Activated CD4-positive, alpha-beta T cell treated with anti-CD3 and anti-CD28 coated beads, Interleukin-2, amount 50 U/mL, for 16 hours (primary cell): ENCODE measurements around the gene GZMA.
"Not testable (repeated sequence)": the region's sequence is repeated elsewhere in the genome, so short reads cannot be mapped to it uniquely, and the experiment has no call there.

Experiments used
- DNase-seq: peaks from one replicate; pipeline ENCODE4 v3.0.0-alpha.2; 2020

The GZMA gene

GRCh38 chr5:55102348-55102747 lies at the start of gene GZMA:
Gene GZMA, plus strand, starts transcription at chr5:55102646. Its CDS starts 37 bp downstream, at chr5:55102683.
- peak; percentile 67 for DNase-seq

DNA sequence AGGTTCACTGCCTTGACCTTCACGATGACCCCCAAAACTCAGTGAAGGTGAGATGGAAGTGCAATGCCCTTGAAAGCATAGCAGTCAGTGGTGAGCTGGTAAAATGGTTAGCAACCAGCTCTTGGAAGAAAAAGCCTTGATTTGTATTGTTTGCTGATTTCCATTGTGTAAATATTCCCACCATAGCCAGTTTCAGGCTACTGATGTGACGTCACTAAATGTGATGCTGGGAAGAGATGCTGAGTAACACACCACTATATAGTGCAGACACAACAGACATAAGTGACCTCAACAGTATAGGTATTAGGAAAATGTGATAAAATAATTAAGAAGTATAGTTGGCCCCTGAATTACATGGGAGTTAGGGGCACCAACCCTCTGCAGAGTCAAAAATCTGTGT lies 47.3 kb upstream of the GZMA start:
- DNase-seq, result no peak

DNA sequence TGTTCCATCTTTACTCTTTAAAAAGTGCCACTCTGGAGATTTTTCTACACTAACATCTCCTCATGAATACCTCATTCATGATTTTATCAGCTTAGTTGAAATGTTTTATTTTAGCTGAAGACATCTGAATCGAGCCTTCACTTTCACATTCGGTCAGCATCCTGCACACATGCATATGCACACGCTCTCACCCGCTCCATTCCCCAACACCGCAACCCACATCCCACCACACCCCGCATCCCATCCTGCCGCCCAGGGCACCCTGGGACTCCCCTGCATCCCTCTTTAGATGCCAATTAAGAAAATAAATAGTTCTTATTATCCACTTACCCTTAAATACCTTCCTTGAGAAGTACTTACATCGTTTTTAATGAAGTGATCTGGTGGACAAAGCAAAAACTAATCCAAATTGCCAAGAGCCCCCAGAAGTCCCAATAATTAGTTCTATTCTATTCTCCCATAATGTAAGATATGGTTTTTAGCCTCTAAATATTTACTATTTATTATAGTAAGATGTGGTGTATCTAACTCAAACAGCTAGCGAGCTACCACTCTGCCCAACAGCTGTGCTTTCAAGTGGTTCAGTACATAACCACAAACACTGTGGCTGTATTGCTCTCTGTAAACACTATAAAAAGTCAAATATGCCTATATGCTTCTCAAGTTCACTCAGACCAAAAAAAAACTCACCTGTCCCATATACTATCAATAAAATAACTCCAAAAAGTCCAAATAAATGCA lies 40.2 kb upstream of the GZMA start:
- peak; percentile 89 for DNase-seq

DNA sequence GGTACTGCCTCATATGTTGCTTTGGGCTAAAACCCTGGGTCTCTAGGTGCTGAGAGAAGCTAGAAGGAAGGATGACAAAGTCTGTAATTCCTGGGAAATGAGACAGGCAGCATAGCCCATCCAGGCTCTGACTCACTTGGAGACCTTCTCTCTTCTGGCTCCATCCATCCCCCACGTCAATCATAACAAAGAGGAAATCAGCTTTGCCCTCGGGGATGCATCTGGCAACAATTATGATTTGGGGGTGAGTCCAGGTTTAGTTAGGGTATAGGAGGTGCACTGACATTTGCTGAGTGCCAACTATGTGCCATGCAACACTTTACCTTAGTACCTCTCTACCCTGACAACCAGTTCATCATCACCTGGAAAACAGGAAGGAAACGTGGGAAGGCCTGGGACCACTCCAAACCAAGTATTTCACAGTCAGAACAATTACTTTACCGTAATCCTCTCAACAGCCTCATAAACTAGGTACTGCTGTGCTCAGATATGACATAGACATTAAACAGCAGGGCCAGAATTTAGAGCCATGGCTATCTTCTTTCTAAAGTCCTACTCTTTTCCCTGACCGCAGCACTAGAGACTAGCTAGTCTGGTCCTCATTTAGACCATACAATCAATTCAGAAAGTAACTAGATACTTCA lies 39.1 kb upstream of the GZMA start:
- DNase-seq, result no peak

GRCh38 chr5:55063899-55064298 lies 38.5 kb upstream of the GZMA start:
- no peak for DNase-seq

GRCh38 chr5:55064523-55064922 lies 37.9 kb upstream of the GZMA start:
- DNase-seq, result no peak

- DNase-seq, result peak; percentile 53
These were observed 36.2 kb upstream of the GZMA start for GRCh38 chr5:55066277-55066676.

DNA sequence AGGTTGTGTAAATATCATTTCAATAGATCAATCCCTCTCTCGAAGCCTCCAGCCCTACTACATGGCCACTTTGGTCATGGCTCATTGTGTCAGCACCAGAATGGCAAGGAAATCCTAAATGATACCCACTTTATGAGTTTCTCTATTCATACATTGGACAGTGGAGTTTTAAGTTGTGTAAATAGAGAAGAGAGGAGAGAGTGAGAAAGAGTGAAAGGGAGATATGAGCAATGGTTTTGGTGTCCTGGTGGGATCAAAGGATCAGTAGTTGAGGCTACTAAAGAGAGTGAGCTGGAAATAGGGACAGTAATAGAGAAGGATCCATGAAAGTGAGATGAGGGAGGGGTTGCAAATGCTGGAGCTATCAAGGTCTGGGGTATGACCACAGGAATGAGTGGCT lies 31.5 kb upstream of the GZMA start:
- DNase-seq, result peak; percentile 43

GRCh38 chr5:55071413-55071812 lies 31.0 kb upstream of the GZMA start:
- no peak for DNase-seq

DNA sequence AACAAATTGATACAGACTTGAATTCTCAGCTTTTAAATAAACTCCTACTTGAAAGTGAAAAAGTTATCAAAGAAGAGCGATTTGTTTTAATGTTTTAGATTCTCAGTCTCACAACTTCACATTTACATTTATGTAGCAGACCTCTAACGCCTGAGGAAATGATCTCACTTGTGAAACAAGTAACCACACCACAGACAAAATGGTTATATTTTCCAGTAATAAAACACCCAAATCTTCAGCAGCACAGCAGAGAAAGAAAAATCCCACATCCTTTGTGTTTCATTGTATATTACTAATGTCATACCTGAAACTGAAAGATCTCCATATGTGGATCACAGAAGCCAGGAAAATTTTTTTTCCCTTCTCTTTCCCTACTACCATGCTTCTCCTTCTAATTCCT lies 29.8 kb upstream of the GZMA start:
- peak; percentile 84 for DNase-seq

DNA sequence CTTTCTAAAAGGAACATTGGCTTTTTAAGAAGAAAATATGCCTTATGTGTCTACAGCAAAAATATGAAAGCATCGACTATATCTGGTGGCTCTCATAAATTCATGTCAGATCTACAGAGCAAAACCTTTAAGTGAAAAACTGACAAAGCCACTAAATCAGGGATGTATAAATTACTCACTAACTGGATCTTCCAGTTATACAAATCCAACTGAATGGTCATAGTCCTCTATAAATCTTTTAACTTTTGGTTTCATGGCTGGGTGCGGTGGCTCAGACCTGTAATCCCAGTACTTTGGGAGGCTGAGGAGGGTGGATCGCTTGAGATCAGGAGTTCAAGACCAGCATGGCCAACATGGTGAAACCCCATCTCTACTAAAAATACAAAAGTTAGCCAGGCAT lies 29.2 kb upstream of the GZMA start:
- DNase-seq, result peak; percentile 25

DNA sequence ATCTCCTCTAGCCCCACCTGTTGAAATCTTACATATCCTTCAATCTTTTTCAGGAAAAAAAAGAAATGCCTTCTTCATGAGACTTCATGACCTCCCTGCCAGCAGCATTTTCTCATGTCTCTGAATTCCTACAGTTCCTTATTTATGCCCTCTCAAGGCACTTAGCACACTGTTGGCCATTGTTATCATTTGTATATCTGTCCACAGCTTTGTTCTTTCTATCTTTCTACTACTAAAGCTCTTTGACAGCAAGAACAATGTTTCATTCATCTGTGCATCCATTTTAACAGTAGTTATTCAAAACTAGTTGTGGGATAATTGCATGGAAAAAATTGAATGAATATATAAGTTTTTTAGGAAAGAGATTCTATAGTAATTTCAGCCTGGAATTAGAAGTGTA lies 20.9 kb upstream of the GZMA start:
- no peak for DNase-seq

DNA sequence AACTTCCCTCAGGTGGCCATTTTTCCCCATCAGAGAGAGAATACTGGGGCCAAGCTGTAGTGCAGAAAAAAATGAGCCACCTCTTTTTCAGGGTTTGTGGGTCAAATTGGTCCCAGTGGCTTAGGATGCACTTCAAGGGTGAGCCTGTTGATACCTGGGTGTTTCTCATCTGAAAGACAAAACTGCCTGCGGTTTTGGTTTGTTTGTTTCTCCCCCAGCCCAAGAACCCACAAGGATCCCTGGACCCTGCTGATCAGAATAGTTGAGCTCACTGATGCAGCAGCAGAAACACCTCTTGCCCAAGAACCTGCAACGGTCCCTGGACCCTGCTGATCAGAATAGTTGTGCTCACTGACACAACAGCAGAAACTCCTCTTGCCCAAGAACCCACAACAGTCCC lies 13.1 kb upstream of the GZMA start:
- not testable (repeated sequence) for DNase-seq

DNA sequence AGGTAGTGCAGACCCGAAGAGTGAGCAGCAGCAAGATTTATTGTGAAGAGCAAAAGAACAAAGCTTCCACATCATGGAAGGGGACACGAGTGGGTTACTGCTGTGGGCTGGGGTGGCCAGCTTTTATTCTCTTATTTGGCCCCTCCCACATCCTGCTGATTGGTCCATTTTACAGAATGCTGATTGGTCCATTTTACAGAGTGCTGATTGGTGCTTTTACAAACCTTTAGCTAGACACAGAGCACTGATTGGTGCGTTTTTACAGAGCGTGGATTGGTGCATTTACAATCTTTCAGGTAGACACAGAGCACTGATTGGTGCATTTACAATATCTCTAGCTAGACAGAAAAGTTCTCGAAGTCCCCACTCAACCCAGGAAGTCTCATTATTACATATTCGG lies 11.4 kb upstream of the GZMA start:
- not testable (repeated sequence) for DNase-seq

DNA sequence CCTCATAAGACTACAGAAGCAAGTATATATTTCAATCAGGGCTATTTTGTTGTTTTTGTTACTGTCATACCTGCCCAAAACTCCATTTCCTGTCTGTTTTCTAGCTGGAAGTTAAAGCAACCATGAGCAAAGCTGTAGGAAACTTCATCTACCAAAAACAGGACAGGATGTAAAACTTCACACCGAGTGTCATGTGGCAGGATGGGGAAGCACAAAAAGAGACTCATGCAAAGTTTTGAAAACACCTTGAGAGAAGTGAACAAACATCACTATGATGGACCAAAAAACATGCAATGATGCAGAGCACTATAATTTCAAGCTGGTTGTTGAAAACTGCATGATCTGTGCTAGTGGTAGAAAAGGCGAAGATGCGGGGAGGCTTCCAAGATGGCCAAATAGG lies 6.3 kb upstream of the GZMA start:
- DNase-seq, result peak; percentile 48

- DNase-seq, result peak; percentile 12
These were observed 5.6 kb upstream of the GZMA start for GRCh38 chr5:55096861-55097260.

DNA sequence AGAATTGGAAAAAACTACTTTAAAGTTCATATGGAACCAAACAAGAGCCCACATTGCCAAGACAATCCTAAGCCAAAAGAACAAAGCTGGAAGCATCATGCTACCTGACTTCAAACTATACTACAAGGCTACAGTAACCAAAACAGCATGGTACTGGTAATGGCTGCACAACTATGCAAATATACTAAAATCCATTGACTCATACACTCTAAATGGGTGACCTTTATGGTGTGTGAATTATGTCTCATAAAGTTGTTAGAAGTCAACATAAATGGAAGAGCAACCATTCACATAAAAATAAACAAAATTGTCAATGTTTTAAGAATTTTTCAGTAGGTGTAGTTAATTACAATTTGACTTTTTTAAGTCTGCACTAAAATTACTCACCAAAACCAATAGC lies 1.3 kb upstream of the GZMA start:
- DNase-seq, result not testable (repeated sequence)

- DNase-seq, result peak; percentile 65
These were observed 730 bp upstream of the GZMA start for GRCh38 chr5:55101556-55102276.

DNA sequence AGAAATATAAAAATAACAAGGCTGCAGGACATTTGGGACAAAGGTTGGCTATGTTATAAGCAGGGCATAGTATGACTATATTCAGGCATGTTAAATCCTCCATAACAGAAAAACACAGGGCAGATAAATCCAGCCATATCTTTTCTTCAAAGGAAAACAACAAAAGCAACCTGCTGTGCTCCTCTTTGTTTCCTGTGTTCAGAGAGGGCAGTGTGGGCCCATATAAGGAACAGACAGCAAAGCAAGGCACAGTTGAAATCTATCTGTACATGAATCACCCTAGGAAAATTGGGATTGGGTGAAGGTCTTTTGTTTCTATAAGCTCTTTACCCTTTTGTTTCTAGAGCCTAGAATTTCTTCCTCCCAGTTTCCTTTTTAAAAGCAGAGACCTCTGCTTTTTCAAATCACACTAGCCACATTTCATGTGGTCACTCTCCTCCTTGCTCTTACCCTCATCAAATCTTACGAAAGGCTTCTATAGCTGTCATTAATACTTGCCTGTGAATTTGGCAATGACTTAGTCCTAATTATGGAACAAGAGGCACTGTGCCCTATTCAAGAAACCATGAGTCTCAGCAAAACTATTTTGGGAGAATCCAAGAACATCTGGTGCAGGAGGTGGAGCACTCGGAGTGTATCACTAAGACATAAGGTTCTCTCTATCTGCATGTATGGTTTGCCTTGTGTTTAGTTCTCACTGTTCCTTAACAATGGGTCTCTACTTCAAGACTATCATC lies 1.8 kb downstream of the GZMA start:
- DNase-seq, result no peak

GRCh38 chr5:55104946-55105701 lies 2.7 kb downstream of the GZMA start:
- DNase-seq, result no peak

DNA sequence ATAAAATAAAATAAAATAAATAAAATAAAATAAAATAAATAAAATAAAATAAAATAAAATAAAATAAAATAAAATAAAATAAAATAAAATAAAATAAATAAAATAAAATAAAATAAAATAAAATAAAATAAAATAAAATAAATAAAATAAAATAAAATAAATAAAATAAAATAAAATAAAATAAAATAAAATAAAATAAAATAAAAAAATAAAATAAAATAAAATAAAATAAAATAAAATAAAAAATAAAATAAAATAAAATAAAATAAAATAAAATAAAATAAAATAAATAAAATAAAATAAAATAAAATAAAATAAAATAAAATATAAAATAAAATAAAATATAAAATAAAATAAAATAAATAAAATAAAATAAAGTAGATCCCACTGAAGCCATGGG lies 3.5 kb downstream of the GZMA start:
- DNase-seq, result not testable (repeated sequence)

GRCh38 chr5:55108661-55109060 lies 6.2 kb downstream of the GZMA start:
- DNase-seq, result no peak

GRCh38 chr5:55110217-55110616 lies 7.8 kb downstream of the GZMA start:
- no peak for DNase-seq
